Mesothelial cell of epicardium (in vitro differentiated cells): ENCODE measurements around the gene VWA8. TPM values are rescaled to one million over a fixed set of nuclear protein-coding genes. Genes with fewer than 3 reads are reported as not detected.

ENCODE experiments used
- DNase-seq, 2 experiments: peaks; one replicate each; pipeline ENCODE4 v3.0.0; 2021; ENCODE audit warnings: low spot score in 2 of 2; ENCODE audit not compliant: unreplicated experiment in 2 of 2
- H3K27ac Mint-ChIP-seq: 2 replicates; pipeline ENCODE4 v1.8.0; 2021; ENCODE audit warnings: mixed read lengths
- H3K27me3 Mint-ChIP-seq: 2 replicates; pipeline ENCODE4 v1.8.0; 2021; ENCODE audit warnings: low read depth, mixed read lengths
- H3K36me3 Mint-ChIP-seq: 2 replicates; pipeline ENCODE4 v1.8.0; 2021; ENCODE audit warnings: mixed read lengths
- H3K4me1 Mint-ChIP-seq: 2 replicates; pipeline ENCODE4 v1.8.0; 2021; ENCODE audit warnings: mixed read lengths
- H3K4me3 Mint-ChIP-seq: 2 replicates; pipeline ENCODE4 v1.8.0; 2021; ENCODE audit warnings: mild to moderate bottlenecking, moderate library complexity, mixed read lengths
- H3K9me3 Mint-ChIP-seq: 2 replicates; pipeline ENCODE4 v1.8.0; 2021; ENCODE audit warnings: mixed read lengths
- CTCF ChIP-seq: fragments of 200-600 bp; sonication (generic); IDR thresholded peaks from one replicate; pipeline ENCODE4 v1.5.0; 2021; ENCODE audit warnings: antibody characterized with exemption; ENCODE audit not compliant: unreplicated experiment
- total RNA-seq: library from RNA; stranded (reverse); gene quantifications from 3 replicates; pipeline ENCODE4 v1.2.1, GENCODE V29; 2021

VWA8 gene
- total RNA-seq, 1 donor from 2014 or later: 20.0 TPM

- H3K4me1 Mint-ChIP-seq: no peaks in the 10 kb centered on the region
- H3K9me3 Mint-ChIP-seq: no peaks in the 10 kb centered on the region
- H3K27me3 Mint-ChIP-seq: no peaks in the 10 kb centered on the region
- H3K27ac Mint-ChIP-seq: no peak overlapping the region
- TF ChIP-seq CTCF: no peak
- no peaks in the 10 kb centered on the region for H3K36me3 Mint-ChIP-seq
- no peak overlapping the region for H3K4me3 Mint-ChIP-seq
- DNase-seq: no peak
These were observed 406.1 kb downstream of the VWA8 start for GRCh38 chr13:41554626-41555386.

GRCh38 chr13:41554180-41554579, 406.7 kb downstream of the VWA8 start:
- no peak overlapping the region for H3K4me3 Mint-ChIP-seq
- no peaks in the 10 kb centered on the region for H3K27me3 Mint-ChIP-seq
- H3K36me3 Mint-ChIP-seq: no peaks in the 10 kb centered on the region
- H3K27ac Mint-ChIP-seq: no peak overlapping the region
- no peak for DNase-seq
- no peak for TF ChIP-seq CTCF
- H3K4me1 Mint-ChIP-seq: no peaks in the 10 kb centered on the region
- no peaks in the 10 kb centered on the region for H3K9me3 Mint-ChIP-seq

GRCh38 chr13:41552031-41552430, 408.9 kb downstream of the VWA8 start:
- TF ChIP-seq CTCF: no peak
- Mint-ChIP-seq H3K4me1 (peaks cover 5% of the 10 kb centered on the region), H3K4me3 (no peak overlapping the region), H3K27ac (no peak overlapping the region), H3K27me3 (no peaks in the 10 kb centered on the region), H3K9me3 (no peaks in the 10 kb centered on the region), H3K36me3 (no peaks in the 10 kb centered on the region)
- DNase-seq: no peak

- H3K27ac Mint-ChIP-seq: no peak overlapping the region
- no peaks in the 10 kb centered on the region for H3K27me3 Mint-ChIP-seq
- no peaks in the 10 kb centered on the region for H3K36me3 Mint-ChIP-seq
- TF ChIP-seq CTCF: no peak
- DNase-seq: no peak
- H3K4me3 Mint-ChIP-seq: no peak overlapping the region
- peaks cover 6% of the 10 kb centered on the region for H3K4me1 Mint-ChIP-seq
- H3K9me3 Mint-ChIP-seq: no peaks in the 10 kb centered on the region
These were observed 410.6 kb downstream of the VWA8 start for GRCh38 chr13:41550276-41550675.

GRCh38 chr13:41549491-41549890, 411.4 kb downstream of the VWA8 start:
- no peak for TF ChIP-seq CTCF
- no peak overlapping the region for H3K27ac Mint-ChIP-seq

More at GRCh38 chr13:41549491-41549890, 411.4 kb downstream of the VWA8 start:
- no peak for DNase-seq
- Mint-ChIP-seq H3K27me3 (no peaks in the 10 kb centered on the region), H3K4me1 (peaks cover 6% of the 10 kb centered on the region), H3K36me3 (no peaks in the 10 kb centered on the region), H3K9me3 (no peaks in the 10 kb centered on the region), H3K4me3 (no peak overlapping the region)
